Epithelial cell of esophagus (primary cell): ENCODE data around the gene RNF166.

ENCODE experiments used
- DNase-seq: peaks from one replicate; pipeline ENCODE4 v3.0.0; 2010; ENCODE audit warnings: low read depth
- H3K4me3 ChIP-seq: 2 replicates; pipeline ENCODE4 v1.5.1; 2011; ENCODE audit warnings: mild to moderate bottlenecking, low read length, control low read depth
- CTCF ChIP-seq: IDR thresholded peaks from 2 replicates; pipeline ENCODE4 v1.5.1; 2011; ENCODE audit warnings: low read depth, mild to moderate bottlenecking, low read length, control low read depth, inconsistent platforms; ENCODE audit not compliant: insufficient read depth; ENCODE audit errors: missing control alignments

RNF166 gene, protein sequence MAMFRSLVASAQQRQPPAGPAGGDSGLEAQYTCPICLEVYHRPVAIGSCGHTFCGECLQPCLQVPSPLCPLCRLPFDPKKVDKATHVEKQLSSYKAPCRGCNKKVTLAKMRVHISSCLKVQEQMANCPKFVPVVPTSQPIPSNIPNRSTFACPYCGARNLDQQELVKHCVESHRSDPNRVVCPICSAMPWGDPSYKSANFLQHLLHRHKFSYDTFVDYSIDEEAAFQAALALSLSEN

GRCh38 chr16:88706229-88706964 is at the start of gene RNF166, which contains the start of gene CTU2:
Gene RNF166 (minus strand): TSS chr16:88706408. CDS start chr16:88706325, 83 bp downstream.
Gene CTU2 (plus strand): TSS chr16:88706503. CDS start chr16:88706531, 28 bp downstream.
- TF ChIP-seq CTCF, result no peak
- H3K4me3 ChIP-seq, result peak within 1 kb of the TSS; percentile 96
- DNase-seq, result peak; percentile 92

DNA sequence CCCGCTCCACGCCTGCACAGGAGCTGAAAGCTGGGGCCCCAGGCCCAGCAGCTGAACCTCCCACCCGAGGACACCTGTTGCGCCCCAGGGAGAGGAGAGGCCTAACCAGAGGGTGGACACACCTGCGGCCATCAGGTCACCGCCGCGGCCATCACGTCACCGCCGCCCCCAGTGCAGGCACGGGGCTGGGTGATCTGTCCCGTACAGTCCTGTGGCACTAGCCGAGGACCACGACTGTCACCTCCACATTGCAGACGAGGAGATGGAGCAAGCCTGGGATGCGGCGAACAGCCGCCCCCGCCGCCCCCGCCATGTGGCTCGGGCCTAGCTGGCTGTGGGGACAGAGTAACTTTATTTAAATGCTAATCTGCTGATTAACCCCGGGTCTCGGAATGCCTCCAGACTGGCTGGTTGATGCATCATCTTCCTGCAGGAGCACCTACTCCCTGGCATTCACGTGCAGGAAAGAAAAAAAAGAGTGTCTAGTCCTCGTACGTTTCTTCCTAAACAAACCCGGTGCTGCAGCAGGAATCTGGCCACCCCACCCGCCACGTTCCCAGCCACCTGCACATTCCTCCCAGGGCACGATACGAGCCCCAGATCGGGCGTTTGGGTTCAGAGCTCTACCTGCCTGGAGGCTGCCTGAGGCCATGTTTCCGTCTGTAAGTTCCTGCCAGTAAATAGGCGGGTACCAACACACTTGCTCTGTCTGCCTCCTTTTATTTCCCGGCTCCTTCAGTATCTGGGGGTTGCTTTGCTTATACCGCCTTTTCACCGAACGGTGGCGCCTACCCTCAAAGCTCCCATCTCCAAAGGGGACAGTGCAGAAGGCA is 48.9 kb upstream of the RNF166 start:
- no peak overlapping the region for H3K4me3 ChIP-seq
- peak; percentile 92 for DNase-seq
- TF ChIP-seq CTCF, result no peak

DNA sequence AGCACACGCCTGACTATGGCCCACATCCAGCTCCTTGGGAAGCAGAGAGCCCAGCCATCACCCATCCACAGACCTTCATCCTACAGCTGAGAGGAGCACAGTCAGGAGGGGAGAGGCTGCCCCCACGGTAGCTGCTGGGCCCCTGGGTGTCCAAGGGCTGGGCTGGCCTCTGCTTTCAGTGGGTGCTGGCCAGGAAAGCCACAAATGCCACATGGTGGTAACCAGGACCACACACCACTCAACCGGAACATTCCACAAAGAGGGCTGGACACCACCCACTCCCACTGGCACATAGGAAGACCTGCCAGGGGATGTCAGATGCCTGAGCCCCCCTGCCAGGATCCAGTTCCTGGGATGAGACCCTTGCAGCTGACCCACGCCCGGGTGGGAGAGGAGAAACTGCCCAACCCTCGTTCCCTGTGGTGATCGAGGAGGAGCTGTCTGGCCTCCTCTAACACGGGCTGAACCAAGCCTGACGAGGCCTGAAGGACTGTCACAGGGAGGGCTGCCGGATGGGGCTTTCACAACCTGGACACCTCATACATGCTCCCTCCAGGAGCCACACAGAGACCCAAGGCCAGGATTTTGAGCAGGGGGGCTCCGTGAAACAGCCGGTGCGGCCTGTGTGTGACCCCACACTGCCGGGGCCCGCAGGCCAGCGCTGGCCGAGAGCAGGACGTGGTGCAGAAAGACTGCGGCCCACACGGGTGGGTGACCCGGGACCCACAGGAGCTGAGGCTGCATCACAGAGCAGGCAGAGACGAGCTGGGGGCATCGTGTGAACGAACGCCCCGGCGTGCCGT is 48.1 kb upstream of the RNF166 start:
- no peak for TF ChIP-seq CTCF

GRCh38 chr16:88753602-88754001 is 47.4 kb upstream of the RNF166 start:
- DNase-seq, result no peak
- H3K4me3 ChIP-seq, result no peak overlapping the region
- TF ChIP-seq CTCF, result no peak

More for the DNA sequence above, 48.1 kb upstream of the RNF166 start:
- H3K4me3 ChIP-seq, result no peak overlapping the region
- no peak for DNase-seq

DNA sequence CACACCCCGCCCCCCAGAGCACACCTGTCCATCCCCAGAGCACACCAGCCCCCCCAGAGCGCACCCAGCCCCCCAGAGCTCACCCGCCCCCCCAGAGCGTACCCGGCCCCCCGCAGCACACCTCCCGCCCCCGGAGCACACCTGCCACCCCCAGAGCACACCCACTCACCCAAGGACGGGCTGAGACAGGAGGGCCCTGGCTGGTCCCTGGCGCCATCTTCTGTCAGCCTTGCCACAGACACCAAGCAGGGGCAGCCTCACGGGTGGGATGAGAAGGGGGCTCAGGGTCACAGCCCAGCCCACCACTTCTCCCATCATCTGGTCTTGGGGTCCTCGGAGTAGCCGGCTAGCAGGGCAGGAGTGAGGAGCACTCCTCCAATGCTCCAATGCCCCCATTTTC is 47.0 kb upstream of the RNF166 start:
- H3K4me3 ChIP-seq, result no peak overlapping the region
- no peak for DNase-seq
- no peak for TF ChIP-seq CTCF

- TF ChIP-seq CTCF, result no peak
- H3K4me3 ChIP-seq, result no peak overlapping the region
- DNase-seq, result no peak
Measured at GRCh38 chr16:88752386-88753002, 46.3 kb upstream of the RNF166 start.
